ENCODE results near the gene LTBP2.

The LTBP2 gene

DNA sequence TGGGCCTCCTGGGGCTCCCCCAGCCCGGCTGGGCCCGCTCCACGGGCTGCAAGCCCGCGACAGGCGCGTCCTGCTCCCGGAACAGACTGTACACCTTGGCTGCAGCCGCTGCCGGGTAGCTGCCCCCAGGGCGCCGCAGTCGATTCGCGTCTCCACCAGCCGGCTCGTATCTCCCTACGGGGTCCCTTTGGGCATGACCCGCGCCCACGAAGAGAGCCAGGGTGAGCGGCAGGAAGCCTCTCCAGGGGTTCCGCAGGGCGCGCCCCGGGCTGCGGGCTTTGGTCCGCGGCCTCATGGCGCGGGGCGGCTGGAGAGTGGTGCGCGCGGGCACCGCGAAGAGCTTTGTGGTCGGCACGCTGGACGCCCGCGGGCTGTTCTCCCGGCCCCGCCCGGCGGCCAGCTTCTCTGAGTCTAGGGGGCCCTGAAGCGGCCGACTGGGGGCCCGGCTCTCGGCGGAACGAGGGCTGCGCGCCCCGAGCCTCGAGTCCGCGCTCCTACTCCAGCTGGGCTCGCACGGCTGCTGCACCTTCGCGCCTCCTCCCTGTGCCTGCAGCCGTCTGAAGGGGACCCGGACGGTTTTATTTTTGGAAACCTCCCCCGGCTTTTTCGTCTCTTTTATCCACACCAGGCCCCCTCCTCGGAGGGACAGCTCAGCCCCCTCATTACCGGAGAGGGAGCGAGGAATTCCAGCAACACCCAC, at the start of gene LTBP2:
TSS of gene LTBP2 (minus strand) at position 588 of the 700 bp plus-strand sequence. CDS start at position 295, 293 bp downstream.
- CTCF ChIA-PET: interaction anchor here (0.7 to 2.1 kb wide), 21 partner anchors 8 to 293 kb away, joined by 3 to 9 read pairs (median 3); partner anchors contain the start of genes AREL1 and YLPM1
- Mint-ChIP-seq H3K4me1 (peaks cover 29% of the 10 kb centered on the region), H3K27me3 (peaks cover 79% of the 10 kb centered on the region), H3K9me3 (no peaks in the 10 kb centered on the region), H3K36me3 (no peaks in the 10 kb centered on the region), H3K27ac (no peak within 1 kb of the TSS), H3K4me3 (peak within 1 kb of the TSS; percentile 70)
- peak; percentile 41 for DNase-seq

DNA sequence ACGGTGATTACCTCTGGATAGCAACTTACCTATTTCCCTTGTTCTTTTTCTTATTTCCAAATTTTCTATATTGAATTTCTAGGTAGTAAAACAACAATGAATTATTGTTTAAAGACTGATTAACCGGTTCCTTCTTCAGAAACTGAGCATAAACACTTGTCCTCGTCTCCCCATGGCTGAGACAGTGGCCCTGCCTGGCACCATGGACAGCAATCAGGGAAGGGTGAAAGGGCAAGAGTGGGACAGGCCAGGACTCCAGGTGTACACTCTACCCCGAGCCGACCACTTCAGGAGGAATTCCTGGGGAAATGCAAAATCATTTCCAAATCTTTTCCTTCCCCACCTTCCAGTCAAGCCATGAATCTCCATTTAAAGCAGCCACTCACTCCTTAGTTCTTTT, 48.8 kb upstream of the LTBP2 start:
- Mint-ChIP-seq H3K9me3 (no peaks in the 10 kb centered on the region), H3K27ac (no peak overlapping the region), H3K4me3 (no peak overlapping the region), H3K36me3 (peaks cover 44% of the 10 kb centered on the region), H3K27me3 (no peaks in the 10 kb centered on the region), H3K4me1 (no peaks in the 10 kb centered on the region)
- no peak for DNase-seq
- CTCF ChIA-PET: no interaction called here

DNA sequence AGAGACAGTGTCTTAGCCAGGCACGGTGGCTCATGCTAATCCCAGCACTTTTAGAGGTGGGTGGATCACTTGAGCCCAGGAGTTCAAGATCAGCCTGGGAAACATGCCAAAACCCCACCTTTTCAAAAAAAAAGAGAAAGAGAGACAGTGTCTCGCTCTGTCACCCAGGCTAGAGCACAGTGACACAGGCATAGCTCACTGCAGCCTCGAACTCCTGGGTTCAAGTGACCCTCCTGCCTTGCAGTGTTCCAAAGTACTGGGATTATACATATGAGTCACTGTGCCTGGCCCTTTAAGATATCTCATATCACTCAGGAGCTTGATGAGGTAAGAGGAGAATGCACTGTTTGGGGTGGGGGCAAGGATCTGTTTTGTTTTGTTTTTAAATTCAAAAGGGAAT, 48.1 kb upstream of the LTBP2 start:
- no peaks in the 10 kb centered on the region for H3K27me3 Mint-ChIP-seq
- H3K4me3 Mint-ChIP-seq: no peak overlapping the region
- no peak overlapping the region for H3K27ac Mint-ChIP-seq
- H3K36me3 Mint-ChIP-seq: peaks cover 38% of the 10 kb centered on the region
- no peak for DNase-seq
- CTCF ChIA-PET: no interaction called here
- no peaks in the 10 kb centered on the region for H3K9me3 Mint-ChIP-seq
- H3K4me1 Mint-ChIP-seq: no peaks in the 10 kb centered on the region

DNA sequence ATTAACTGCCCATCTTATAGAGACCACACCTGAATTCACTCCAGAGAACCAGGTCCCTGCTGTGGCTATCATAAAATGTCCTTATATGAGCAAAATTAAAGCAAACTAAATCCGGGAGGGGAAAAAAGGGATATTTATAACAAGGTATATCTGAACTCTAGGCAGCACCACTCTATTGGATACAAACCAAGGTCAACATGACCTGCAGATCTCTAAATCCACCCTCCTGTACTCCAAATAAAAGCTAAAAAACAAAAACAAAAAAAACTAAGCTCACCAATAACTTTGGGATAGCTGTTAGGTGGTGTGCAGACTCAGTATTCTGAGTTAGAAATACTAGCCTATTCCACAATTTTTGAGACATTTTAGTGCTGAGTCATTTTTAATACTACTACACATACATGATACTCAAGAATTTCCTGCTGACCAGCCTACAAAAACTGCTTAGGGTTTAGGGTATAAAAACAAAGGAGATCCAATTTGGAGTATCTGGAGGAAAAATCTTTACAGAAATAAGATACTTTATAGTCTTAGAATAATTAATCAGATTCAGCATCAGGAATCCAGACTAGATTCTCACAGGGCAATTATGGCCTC, 46.6 kb upstream of the LTBP2 start:
- no peak overlapping the region for H3K27ac Mint-ChIP-seq
- H3K4me3 Mint-ChIP-seq: no peak overlapping the region

GRCh38 chr14:74656964-74657363, 44.9 kb upstream of the LTBP2 start:
- CTCF ChIA-PET: no interaction called here

More for the DNA sequence above, 46.6 kb upstream of the LTBP2 start:
- no peaks in the 10 kb centered on the region for H3K27me3 Mint-ChIP-seq
- CTCF ChIA-PET: interaction anchor here (1.2 kb wide), 1 partner anchor 21 kb away, joined by 4 read pairs; no protein-coding TSS in a partner anchor
- DNase-seq: no peak
- H3K9me3 Mint-ChIP-seq: no peaks in the 10 kb centered on the region
- H3K36me3 Mint-ChIP-seq: peaks cover 32% of the 10 kb centered on the region
- no peaks in the 10 kb centered on the region for H3K4me1 Mint-ChIP-seq

DNA sequence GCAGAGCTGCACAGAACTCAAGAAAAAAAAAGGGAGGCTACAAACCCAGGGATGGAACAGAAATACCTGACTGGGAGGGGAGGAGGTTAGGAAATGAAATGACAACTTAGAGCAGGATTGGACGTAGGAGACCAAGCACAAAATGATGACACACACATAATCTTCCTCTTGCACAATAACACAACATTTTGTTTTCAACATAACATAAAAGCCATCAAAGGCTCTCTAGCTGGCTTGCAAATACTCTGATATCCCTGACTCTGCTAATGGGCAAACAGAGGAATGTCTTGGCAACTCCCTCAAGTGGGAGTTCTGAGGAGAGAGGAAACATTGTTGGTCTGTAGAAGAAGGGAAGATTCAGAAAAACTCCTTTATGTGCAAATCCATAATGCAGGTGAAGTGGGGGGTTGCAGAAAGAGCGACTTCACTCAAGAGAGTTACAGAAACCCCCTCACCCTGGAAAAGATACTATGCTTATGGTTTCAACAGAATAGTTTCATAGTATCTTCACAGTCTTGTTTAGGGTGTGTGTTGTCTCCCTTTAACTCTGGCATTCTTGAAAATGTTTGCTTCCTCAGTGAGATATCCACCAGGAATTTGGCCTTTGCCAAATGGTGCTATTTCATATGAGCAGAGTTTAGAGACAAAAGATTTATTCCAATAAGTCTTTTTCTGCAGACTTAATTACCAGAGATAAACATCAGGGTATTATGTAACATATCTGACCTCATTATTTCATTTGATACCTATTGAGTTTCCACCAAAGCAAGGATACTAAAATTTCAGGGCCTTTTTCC, 43.8 kb upstream of the LTBP2 start:
- Mint-ChIP-seq H3K27ac (no peak overlapping the region), H3K27me3 (no peaks in the 10 kb centered on the region), H3K4me1 (peaks cover 8% of the 10 kb centered on the region), H3K9me3 (no peaks in the 10 kb centered on the region), H3K36me3 (peaks cover 17% of the 10 kb centered on the region), H3K4me3 (no peak overlapping the region)
- no peak for DNase-seq
- CTCF ChIA-PET: interaction anchor here (1.1 kb wide), 1 partner anchor 144 kb away, joined by 3 read pairs; no protein-coding TSS in a partner anchor

More at GRCh38 chr14:74656964-74657363, 44.9 kb upstream of the LTBP2 start:
- Mint-ChIP-seq H3K36me3 (peaks cover 24% of the 10 kb centered on the region), H3K27me3 (no peaks in the 10 kb centered on the region), H3K9me3 (no peaks in the 10 kb centered on the region), H3K4me1 (no peaks in the 10 kb centered on the region), H3K27ac (no peak overlapping the region), H3K4me3 (no peak overlapping the region)
- no peak for DNase-seq

GRCh38 chr14:74654931-74655330, 42.9 kb upstream of the LTBP2 start:
- H3K36me3 Mint-ChIP-seq: peaks cover 14% of the 10 kb centered on the region
- peaks cover 11% of the 10 kb centered on the region for H3K4me1 Mint-ChIP-seq
- H3K9me3 Mint-ChIP-seq: no peaks in the 10 kb centered on the region
- H3K27ac Mint-ChIP-seq: no peak overlapping the region
- no peak for DNase-seq
- H3K4me3 Mint-ChIP-seq: no peak overlapping the region
- CTCF ChIA-PET: interaction anchor here (1.0 to 1.1 kb wide), 2 partner anchors 42 to 145 kb away, joined by 3 read pairs; no protein-coding TSS in a partner anchor
- H3K27me3 Mint-ChIP-seq: no peaks in the 10 kb centered on the region

GRCh38 chr14:74653386-74654138, 41.5 kb upstream of the LTBP2 start:
- peaks cover 8% of the 10 kb centered on the region for H3K36me3 Mint-ChIP-seq
- no peak for DNase-seq
- peak overlapping the region; percentile 50 for H3K27ac Mint-ChIP-seq
- CTCF ChIA-PET: no interaction called here
- no peaks in the 10 kb centered on the region for H3K27me3 Mint-ChIP-seq
- peaks cover 11% of the 10 kb centered on the region for H3K4me1 Mint-ChIP-seq
- no peak overlapping the region for H3K4me3 Mint-ChIP-seq
- no peaks in the 10 kb centered on the region for H3K9me3 Mint-ChIP-seq

- no peak for DNase-seq
- Mint-ChIP-seq H3K4me3 (no peak overlapping the region), H3K9me3 (no peaks in the 10 kb centered on the region), H3K27ac (no peak overlapping the region), H3K4me1 (peaks cover 11% of the 10 kb centered on the region), H3K36me3 (peaks cover 6% of the 10 kb centered on the region), H3K27me3 (peaks cover 5% of the 10 kb centered on the region)
- CTCF ChIA-PET: no interaction called here
Observed at GRCh38 chr14:74652541-74652940, 40.5 kb upstream of the LTBP2 start.

DNA sequence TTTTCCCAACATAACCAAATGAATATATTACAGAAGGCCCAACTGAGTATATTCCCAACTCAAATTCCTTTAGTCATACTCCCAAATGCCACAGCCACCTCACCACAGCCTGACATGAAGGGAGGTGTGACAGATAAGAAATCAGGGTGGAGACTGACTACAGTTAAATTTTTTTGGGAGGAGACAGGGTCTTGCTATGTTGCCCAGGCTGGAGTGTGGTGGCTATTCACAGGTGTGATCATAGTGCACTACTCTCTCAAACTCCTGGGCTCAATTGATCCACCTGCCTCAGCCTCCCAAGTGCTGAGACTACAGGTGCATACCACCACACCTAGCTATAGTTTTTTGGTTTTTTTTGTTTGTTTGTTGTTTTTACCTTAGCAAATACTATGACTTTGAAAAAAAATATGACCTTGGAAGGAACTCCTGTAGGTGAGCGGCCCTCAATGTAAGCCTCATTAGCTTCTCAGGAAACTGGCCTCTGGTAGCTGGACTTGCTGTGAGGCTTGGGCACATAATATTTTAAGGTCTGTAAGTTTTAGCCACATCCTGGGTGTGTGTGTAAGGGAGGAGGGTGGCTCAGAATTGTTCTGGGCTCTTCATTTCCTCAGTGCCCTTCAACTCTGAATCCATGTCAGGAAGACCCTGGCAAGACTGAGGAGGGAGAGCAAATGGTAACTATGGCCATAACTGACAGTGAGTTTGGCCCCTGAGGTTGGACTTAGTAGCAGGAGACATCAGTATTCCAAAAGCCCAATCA, 39.1 kb upstream of the LTBP2 start:
- H3K27ac Mint-ChIP-seq: no peak overlapping the region
- CTCF ChIA-PET: no interaction called here

DNA sequence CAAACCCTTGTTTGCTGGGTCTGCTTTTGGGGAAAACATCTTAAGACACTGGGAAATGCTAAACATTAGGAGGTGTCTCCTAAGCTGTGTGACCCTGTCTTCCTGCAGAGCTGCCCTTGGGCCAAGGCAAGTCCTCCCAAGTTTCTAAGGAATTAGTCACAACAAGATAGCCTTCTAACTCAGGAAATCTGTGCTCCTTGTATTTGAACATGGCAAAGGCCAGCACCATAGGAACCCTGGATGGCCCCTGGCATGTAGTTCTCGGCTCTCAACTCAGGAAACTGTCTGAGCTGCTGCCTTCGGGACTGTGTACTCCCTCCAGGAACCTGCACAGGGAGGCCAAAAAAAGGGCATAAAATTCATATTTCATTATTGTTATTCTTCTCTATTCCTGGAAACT, 37.6 kb upstream of the LTBP2 start:
- Mint-ChIP-seq H3K36me3 (no peaks in the 10 kb centered on the region), H3K9me3 (no peaks in the 10 kb centered on the region), H3K27ac (no peak overlapping the region), H3K4me3 (no peak overlapping the region), H3K4me1 (peaks cover 11% of the 10 kb centered on the region), H3K27me3 (peaks cover 16% of the 10 kb centered on the region)
- no peak for DNase-seq
- CTCF ChIA-PET: interaction anchor here (1.3 kb wide), 1 partner anchor 41 kb away, joined by 3 read pairs; no protein-coding TSS in a partner anchor

More for the DNA sequence above, 39.1 kb upstream of the LTBP2 start:
- no peak for DNase-seq
- Mint-ChIP-seq H3K9me3 (no peaks in the 10 kb centered on the region), H3K27me3 (peaks cover 7% of the 10 kb centered on the region), H3K4me1 (peaks cover 11% of the 10 kb centered on the region), H3K36me3 (no peaks in the 10 kb centered on the region), H3K4me3 (no peak overlapping the region)

DNA sequence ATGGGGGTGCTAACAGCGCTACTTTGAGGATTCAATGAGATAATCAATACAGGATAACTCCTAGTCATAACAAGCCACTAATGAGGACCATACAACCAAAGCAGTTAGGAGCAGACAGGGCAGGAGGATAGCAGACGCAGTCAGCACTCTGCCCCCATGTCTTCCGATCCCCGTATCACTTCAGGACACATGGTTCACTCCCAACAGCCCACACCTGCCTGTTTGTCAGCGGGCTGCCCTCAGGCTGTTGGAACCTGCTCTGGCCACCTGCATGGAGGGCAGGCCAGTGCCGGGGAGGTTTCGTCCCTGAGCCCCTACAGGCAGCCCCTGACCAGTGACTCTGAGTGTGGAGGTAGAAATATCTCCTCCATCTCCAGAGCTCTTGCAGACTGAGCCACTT, 37.1 kb upstream of the LTBP2 start:
- H3K4me1 Mint-ChIP-seq: peaks cover 11% of the 10 kb centered on the region
- no peak for DNase-seq
- no peaks in the 10 kb centered on the region for H3K9me3 Mint-ChIP-seq
- H3K4me3 Mint-ChIP-seq: no peak overlapping the region
- H3K27ac Mint-ChIP-seq: no peak overlapping the region
- CTCF ChIA-PET: interaction anchor here (1.3 kb wide), 1 partner anchor 40 kb away, joined by 3 read pairs; no protein-coding TSS in a partner anchor
- H3K36me3 Mint-ChIP-seq: no peaks in the 10 kb centered on the region
- H3K27me3 Mint-ChIP-seq: peaks cover 16% of the 10 kb centered on the region

- Mint-ChIP-seq H3K27me3 (peaks cover 16% of the 10 kb centered on the region), H3K36me3 (no peaks in the 10 kb centered on the region), H3K4me3 (no peak overlapping the region), H3K27ac (no peak overlapping the region), H3K9me3 (no peaks in the 10 kb centered on the region), H3K4me1 (peaks cover 11% of the 10 kb centered on the region)
- CTCF ChIA-PET: no interaction called here
- DNase-seq: no peak
Observed at GRCh38 chr14:74648601-74649000, 36.6 kb upstream of the LTBP2 start.

Measured in activated naive CD4-positive, alpha-beta T cell treated with anti-CD3 and anti-CD28 coated beads, Interleukin-2, amount 10 ng/mL, durations not matched to agents 7 days and 5 days (primary cell).